Small intestine (tissue), 7 donors: ENCODE measurements around the gene TDRD12. TPM values are rescaled to one million over a fixed set of nuclear protein-coding genes. Genes with fewer than 3 reads are reported as not detected.
A peak's percentile ranks its signal among the peaks of the same experiment; 100 is the strongest.
"Not testable (repeated sequence)": the region's sequence is repeated elsewhere in the genome, so short reads cannot be mapped to it uniquely, and the experiment has no call there.

Experiments
- DNase-seq, 2 donors: peaks; one replicate each; pipeline versions ENCODE4 v3.0.0 to v3.0.0-alpha.2; 2013
- FAIRE-seq: peaks from 2 replicates; lab custom pipeline; 2012; peaks lifted over from hg19 to GRCh38; lab: Jason Lieb, UNC
- H3K27ac ChIP-seq, 3 donors: one replicate each; pipeline ENCODE4 v1.5.1; 2013; ENCODE audit warnings: low read length in 2 of 3, mild to moderate bottlenecking in 2 of 3, control low read depth in 1 of 3, inconsistent platforms in 1 of 3, low read depth in 1 of 3, moderate library complexity in 1 of 3
- H3K27me3 ChIP-seq, 3 donors: one replicate each; pipeline ENCODE4 v1.6.1; 2013; ENCODE audit warnings: low read length in 3 of 3, inconsistent platforms in 1 of 3; ENCODE audit not compliant: control insufficient read depth in 3 of 3, insufficient read depth in 3 of 3
- H3K36me3 ChIP-seq, 3 donors: one replicate each; pipeline ENCODE4 v1.6.1; 2013; ENCODE audit warnings: low read length in 3 of 3, inconsistent platforms in 1 of 3, low read depth in 1 of 3, mild to moderate bottlenecking in 1 of 3, moderate library complexity in 1 of 3; ENCODE audit not compliant: control insufficient read depth in 3 of 3, insufficient read depth in 2 of 3
- H3K4me1 ChIP-seq, 3 donors: one replicate each; pipeline ENCODE4 v1.6.1; 2013; ENCODE audit warnings: low read length in 2 of 3, inconsistent platforms in 1 of 3, low read depth in 1 of 3, mild to moderate bottlenecking in 1 of 3, moderate library complexity in 1 of 3; ENCODE audit not compliant: control insufficient read depth in 3 of 3, insufficient read depth in 2 of 3
- H3K4me3 ChIP-seq, 3 donors: one replicate each; pipeline ENCODE4 v1.5.1; 2013; ENCODE audit warnings: low read length in 3 of 3, control low read depth in 1 of 3, inconsistent platforms in 1 of 3, low read depth in 1 of 3, mild to moderate bottlenecking in 1 of 3, moderate library complexity in 1 of 3
- H3K9me3 ChIP-seq, 2 donors: one replicate each; pipeline ENCODE4 v1.6.1; 2013; ENCODE audit warnings: low read depth in 1 of 2, low read length in 1 of 2; ENCODE audit not compliant: control insufficient read depth in 2 of 2, insufficient read depth in 1 of 2
- WGBS, 3 donors: extraction: QIAGEN DNeasy Blood & Tissue Kit; methylation state at CpG; one replicate each; pipeline ENCODE4 v1.1.7; 2013; 5-methylcytosine and 5-hydroxymethylcytosine counted together
- polyA plus RNA-seq, 4 donors: library from polyadenylated mRNA; stranded (reverse) in 3 of 4; unstranded in 1 of 4; fragments of 200-250 nt in 3 of 4; fragments of 120-200 nt in 1 of 4; gene quantifications; one replicate each; pipeline versions ENCODE4 v1.2.1 to v1.2.3, GENCODE V29; 2013
- donor health status: healthy with polysubstance abuse.
- donor health status: control.
- donor health status: control.
- donor health status: Bipolar disorder and iron deficiency.
- donor health status: healthy.

Gene TDRD12
- polyA plus RNA-seq, 4 donors: 0.12 to 0.46 (median 0.22) TPM; not detected in 1

DNA sequence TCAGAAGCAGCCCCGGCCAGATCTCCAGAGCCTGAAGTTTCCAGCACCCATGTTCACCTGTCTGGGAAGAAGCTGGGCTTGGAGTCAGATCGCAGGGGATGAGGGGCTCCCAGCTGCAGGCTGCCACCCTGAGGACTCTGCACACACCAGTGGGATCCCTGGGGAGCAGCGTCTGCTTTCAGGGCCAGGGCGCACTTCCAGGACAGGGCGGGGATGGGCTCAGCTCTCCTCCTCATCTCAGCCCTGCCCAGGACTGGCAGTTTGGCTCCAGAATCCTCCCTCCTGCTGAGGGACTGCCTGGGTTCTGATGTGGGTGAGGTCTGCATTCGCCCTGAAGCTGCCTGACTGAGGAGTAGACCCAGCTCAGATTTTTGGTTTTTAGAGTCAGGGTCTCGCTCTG lies 146.5 kb downstream of the TDRD12 start:
- 74 to 82% (median 80%) methylated on average over 7 of the region's 7 CpGs for WGBS, 3 donors
- no peak for FAIRE-seq
- H3K4me3 ChIP-seq: peak overlapping the region in 1 of 3 donors; percentile 12
- no peaks in the 10 kb centered on the region for H3K27me3 ChIP-seq
- H3K27ac ChIP-seq: no peak overlapping the region
- H3K4me1 ChIP-seq: peaks cover 0 to 12% (median 12%) of the 10 kb centered on the region in 3 donors
- DNase-seq: no peak
- peaks cover 0 to 50% (median 9%) of the 10 kb centered on the region in 3 donors for H3K36me3 ChIP-seq
- no peaks in the 10 kb centered on the region for H3K9me3 ChIP-seq

DNA sequence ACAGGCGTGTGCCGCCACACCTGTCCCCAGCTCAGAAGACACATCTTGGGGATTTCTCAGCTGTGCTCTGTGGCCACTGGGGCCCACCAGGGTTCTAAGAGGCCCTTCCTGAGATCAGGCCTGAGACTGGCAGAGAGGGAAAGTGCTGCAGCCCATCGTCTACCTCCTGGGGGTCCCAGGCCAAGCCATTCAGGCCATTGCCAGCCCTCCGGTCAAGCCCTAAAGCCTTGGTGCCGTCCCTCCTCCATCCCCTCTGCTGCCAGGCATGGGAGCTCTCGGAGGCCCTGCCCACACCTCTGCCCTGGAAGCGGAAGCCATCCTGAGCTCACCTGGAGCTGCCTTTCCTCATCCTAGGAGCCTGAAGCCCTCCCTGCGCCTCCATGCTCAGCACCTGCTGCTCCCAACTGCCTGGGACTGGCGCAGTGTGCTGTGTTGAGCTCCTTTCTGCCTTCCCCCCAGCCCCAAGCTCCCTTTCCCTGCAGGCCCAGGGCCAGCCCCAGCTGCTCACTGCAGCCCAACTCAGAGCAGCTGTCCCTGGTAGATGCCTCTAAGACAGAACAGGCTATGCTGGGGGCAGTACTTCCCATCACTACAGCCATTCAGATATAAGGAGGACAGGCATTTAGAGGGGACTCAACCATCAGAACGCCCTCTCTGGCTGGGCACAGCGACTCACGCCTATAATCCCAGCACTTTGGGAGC lies 147.1 kb downstream of the TDRD12 start:
- FAIRE-seq (no peak), DNase-seq (no peak)
- Histone ChIP-seq H3K9me3 (no peaks in the 10 kb centered on the region), H3K36me3 (peaks cover 0 to 48% (median 9%) of the 10 kb centered on the region in 3 donors), H3K27ac (no peak overlapping the region), H3K27me3 (no peaks in the 10 kb centered on the region), H3K4me1 (peaks cover 0 to 14% (median 12%) of the 10 kb centered on the region in 3 donors), H3K4me3 (peak overlapping the region in 1 of 3 donors; percentile 25)
- 86 to 89% (median 87%) methylated on average over 12 of the region's 12 CpGs for WGBS, 3 donors

DNA sequence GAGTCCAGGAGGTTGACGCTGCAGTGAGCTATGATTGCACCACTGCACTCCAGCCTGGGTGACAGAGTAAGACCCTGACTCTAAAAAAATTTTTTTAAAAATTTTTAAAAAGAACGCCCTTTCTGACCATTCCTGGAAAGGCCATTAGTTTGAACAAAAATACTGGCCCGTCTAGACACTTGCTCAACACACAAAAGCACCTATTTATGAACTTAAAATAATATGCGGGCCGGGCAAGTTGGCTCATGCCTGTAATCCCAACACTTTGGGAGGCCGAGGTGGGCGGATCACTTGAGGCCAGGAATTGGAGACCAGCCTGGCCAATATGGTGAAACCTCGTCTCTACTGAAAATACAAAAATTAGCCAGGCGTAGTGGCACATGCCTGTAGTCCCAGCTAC lies 147.9 kb downstream of the TDRD12 start:
- not testable (repeated sequence) for DNase-seq, H3K27ac ChIP-seq, H3K27me3 ChIP-seq, FAIRE-seq, H3K9me3 ChIP-seq
- Histone ChIP-seq H3K4me3 (peak overlapping the region in 1 of 3 donors; percentile 25), H3K36me3 (peaks cover 0 to 41% (median 5%) of the 10 kb centered on the region in 3 donors), H3K4me1 (peaks cover 0 to 16% (median 12%) of the 10 kb centered on the region in 3 donors)
- WGBS, 3 donors: 95 to 97% (median 96%) methylated on average over 9 of the region's 9 CpGs

DNA sequence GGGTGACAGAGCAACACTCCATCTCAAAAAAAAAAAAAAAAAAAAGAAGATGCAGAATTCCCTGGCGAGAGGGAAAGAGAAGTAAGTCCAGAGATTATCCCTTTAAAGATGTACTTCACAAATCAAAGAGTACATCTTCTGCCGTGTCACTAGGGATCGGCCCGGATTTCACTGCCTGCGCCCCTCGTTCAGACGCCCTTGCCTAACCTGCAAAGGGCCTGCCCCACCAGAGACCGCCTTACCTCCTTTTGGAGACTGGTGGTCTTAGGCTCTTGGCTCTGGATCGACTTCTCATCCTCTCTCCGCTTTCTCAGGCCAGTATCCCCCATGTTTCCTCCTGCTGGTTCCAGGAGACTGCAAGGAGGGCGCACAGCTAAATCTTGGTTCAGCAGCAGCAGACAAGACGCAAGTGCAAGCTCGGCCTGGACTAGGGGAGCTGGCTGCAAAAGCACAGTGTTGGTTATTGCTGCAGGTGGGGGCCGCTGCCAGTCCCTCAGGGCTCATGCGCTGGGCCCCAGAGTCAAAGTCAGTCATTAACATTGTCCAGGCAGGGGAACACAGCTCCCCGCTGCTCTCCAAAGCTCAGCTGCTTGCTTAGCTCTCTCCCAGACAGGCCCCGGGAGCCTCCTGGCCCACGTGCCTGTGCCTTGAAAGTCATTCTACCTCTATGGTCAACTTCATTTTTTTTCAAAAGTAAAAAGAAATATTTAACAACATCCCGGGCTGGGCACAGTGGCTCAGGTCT lies 148.8 kb downstream of the TDRD12 start:
- Histone ChIP-seq H3K27ac (peak overlapping the region in 1 of 3 donors; percentile 88), H3K27me3 (no peaks in the 10 kb centered on the region), H3K4me1 (peaks cover 0 to 16% (median 12%) of the 10 kb centered on the region in 3 donors), H3K36me3 (peaks cover 0 to 32% (median 2%) of the 10 kb centered on the region in 3 donors), H3K9me3 (peaks cover 0 to 3% of the 10 kb centered on the region in 2 donors), H3K4me3 (peak overlapping the region in 2 of 3 donors; percentile 16 to 52)
- 84 to 90% (median 90%) methylated on average over 19 of the region's 19 CpGs for WGBS, 3 donors
- DNase-seq: peak in 1 of 2 donors; percentile 60
- no peak for FAIRE-seq

DNA sequence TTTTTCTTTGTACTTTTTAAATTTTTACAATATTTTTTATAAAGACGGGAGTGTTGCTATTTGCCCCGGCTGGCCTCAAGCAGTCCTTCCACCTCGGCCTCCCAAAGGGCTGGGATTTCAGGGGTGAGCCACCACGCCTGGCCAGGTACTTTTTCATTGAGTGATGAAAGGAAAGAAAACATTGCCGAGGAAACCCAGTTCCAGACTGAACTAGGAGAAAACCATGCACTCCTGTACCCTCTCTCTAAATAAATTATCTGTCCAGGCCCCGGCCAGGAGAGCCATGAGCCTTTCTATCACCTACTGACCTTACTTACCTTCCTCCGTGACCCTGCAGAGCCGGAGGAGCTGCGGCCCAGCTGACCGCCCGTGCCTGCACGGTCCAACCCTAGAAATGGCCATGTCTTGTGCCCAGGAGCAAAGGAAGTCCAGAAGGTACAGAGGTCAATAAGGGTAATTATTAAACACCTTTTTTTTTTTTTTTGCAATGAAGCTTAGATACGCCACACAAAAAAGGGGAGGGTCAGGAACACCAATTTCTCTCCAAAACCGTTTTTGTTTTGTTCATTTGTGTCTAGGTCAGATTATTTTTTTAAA lies 149.9 kb downstream of the TDRD12 start, which contains the start of gene SLC7A9:
Gene SLC7A9 (minus strand): TSS at position 399 of the 597 bp plus-strand sequence. CDS start 1,233 bp downstream, outside the sequence.
- FAIRE-seq: no peak
- Histone ChIP-seq H3K9me3 (peaks cover 0 to 3% of the 10 kb centered on the region in 2 donors), H3K4me3 (peak within 1 kb of the TSS in 2 of 3 donors; percentile 32 to 52), H3K4me1 (peaks cover 0 to 16% (median 12%) of the 10 kb centered on the region in 3 donors), H3K27ac (peak within 1 kb of the TSS; percentile 43 to 90 (median 88)), H3K36me3 (peaks cover 0 to 21% (median 2%) of the 10 kb centered on the region in 3 donors), H3K27me3 (no peaks in the 10 kb centered on the region)
- 29 to 66% (median 45%) methylated on average over 14 of the region's 14 CpGs for WGBS, 3 donors
- peak; percentile 76 to 80 for DNase-seq

DNA sequence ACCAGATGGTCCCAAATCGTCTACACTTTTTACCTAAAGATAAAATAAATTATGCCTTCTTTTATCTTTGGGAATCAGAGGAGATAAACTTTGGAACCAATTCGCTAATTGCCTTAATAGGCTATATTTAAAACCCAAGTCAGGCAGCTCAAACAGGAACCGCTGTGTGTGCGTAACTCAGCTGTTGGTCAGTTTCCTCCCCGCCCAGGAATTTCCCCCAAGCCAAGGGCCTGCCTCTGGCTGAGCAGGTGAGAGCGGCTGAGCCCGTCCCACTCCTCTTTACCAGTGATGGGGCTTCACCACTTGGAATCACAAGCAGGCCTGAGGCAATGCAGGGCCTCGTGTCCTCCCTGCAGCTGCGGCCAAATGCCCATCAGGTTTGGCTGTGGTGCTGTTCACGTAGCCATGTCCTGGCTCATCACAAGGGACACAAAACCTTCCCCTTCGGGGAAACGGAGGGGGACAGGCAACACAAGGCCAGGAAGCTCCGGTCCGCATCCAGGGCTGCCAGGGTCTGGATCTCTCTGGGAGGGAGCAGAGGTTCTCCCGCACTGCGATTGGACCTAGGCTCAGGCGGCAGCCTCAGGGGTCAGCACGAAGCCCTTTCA lies 150.5 kb downstream of the TDRD12 start:
- Histone ChIP-seq H3K9me3 (peaks cover 0 to 3% of the 10 kb centered on the region in 2 donors), H3K27me3 (no peaks in the 10 kb centered on the region), H3K4me3 (no peak overlapping the region), H3K36me3 (peaks cover 0 to 15% (median 0%) of the 10 kb centered on the region in 3 donors), H3K27ac (peak overlapping the region; percentile 43 to 90 (median 88)), H3K4me1 (peaks cover 0 to 16% (median 12%) of the 10 kb centered on the region in 3 donors)
- WGBS, 3 donors: 23 to 56% (median 39%) methylated on average over 18 of the region's 18 CpGs
- FAIRE-seq (no peak), DNase-seq (peak; percentile 81 to 90)

DNA sequence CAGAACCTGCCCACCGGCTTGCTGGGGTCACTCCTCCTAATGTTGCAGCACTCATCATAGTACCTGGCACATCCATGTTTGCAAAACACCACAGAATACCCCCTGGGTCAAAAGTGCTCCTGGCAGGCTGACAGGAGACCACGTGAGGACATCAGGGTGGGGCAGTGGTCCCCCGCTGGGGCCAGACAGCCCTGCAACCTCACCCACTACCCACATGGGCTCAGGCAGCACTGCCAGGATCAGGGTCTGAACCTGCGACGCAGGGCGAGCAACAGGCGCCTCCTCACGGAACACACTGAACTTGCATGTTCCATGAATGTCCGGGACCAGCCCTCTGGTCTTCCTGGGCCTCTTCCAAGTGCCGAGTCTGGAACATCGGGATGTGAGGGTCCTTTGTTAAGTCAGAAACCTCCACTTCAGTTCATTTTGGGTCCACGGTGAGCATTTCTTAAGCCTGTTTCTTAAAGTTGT lies 151.4 kb downstream of the TDRD12 start:
- FAIRE-seq (no peak), DNase-seq (peak in 1 of 2 donors; percentile 33)
- Histone ChIP-seq H3K36me3 (peaks cover 0 to 10% (median 0%) of the 10 kb centered on the region in 3 donors), H3K4me1 (peaks cover 0 to 16% (median 12%) of the 10 kb centered on the region in 3 donors), H3K27ac (peak overlapping the region in 1 of 3 donors; percentile 88), H3K9me3 (peaks cover 0 to 3% of the 10 kb centered on the region in 2 donors), H3K27me3 (no peaks in the 10 kb centered on the region), H3K4me3 (no peak overlapping the region)
- 70% methylated on average over 12 of the region's 12 CpGs for WGBS, 3 donors
